HT-29 (cell line): ENCODE results near the gene ERC1. TPM values are rescaled to one million over a fixed set of nuclear protein-coding genes. Genes with fewer than 3 reads are reported as not detected.

Source experiments
- DNase-seq: peaks from one replicate; pipeline ENCODE4 v3.0.0-alpha.2; 2015; ENCODE audit warnings: low spot score
- total RNA-seq: library from RNA; depleted of rRNA; stranded (reverse); fragments of >200 nt; shearing (Covaris generic); gene quantifications from 2 replicates; pipeline ENCODE4 v1.2.3, GENCODE V29; 2014; rRNA removed

Gene ERC1
- total RNA-seq, 1 experiment from 2014 or later: 11.6 TPM

DNA sequence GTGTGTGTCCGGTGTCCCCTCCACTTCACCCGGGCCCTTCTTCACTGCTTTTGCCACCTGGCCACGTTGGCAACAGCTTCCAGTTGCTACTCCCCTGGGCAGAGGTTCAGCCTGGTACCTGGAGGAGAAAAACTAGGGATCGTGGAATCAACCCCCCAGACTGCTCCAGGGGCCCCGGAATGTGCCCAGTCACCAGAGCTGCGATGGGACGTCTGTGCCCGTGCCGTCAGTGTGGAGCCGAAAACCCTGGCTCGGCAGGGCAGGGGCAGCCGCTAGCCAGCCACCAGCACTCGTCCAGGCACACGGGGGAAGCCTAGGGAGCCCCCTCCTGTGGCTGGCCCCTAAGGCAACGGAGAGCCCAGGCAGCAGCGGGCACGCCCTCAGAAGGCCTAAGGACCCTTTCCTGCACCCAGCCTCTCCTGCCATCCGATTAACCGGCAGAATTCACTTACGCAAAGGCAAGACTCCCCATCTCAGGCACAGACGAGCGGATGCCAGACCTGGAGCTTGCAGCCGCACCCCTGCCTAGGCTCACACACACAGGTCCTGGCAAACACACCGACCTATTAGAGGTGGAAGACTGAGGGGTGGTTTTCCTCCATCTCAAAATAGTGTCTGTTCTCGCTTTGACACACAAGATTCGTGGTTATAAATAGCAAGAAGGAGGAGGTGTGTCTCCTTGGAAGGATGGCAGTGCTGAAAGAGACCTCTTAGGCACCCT lies 540.8 kb downstream of the ERC1 start:
- no peak for DNase-seq

DNA sequence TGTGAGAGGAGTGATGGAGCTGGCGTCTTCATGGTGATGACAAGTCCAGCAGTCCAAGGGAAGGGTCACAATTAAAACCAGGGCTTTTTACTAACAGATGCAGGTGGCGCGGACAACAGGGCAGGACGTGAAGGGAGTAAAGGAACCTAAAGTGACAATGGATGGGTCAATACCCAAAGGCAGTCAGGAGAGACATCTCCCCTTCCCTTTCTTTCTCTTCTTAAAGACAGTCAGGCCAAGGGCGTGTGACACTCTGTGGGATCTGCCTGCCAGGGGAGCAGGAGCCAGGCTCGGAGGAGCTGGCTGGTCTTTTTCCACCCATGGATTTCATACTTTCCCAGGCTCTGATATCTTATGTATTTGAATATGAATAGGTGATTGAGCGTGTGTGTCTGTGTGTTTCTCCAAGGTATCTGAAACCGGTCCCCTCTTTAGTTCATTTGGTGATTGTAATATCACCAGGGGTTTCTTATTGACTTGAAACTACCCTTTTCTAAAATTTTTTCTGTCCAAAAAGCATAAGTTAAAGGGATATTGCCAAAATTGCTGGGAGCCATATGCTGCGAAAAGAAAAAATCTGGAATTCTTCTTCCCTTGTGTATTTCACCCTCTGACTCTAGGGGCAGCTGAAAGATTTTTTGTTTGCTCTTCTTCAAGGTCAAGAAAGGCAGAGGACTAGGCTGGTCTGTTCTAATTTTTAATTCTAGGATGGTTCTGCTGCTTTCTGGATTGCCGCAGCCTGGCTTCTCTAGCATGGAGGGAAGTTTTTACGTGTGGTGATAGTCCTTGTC lies 541.5 kb downstream of the ERC1 start:
- no peak for DNase-seq

DNA sequence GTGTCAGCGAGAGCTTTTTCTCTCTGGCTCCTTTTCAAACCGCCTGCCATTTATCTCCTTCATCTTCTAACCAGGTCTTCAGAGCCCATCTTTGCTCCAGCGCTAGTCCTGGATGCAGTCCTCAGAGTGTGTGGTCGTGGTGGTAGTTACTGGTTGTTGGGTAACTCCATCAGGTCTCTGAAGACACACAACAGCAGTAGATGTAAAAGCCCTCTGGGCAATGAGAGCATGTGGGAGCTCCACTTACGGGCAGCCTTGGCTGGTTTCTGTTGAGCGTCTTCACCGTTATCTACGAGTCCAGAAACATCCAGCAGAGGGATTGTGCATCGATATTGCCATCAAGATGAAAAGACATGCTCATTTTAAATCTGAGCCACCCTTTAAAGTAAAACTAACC lies 542.2 kb downstream of the ERC1 start:
- DNase-seq: no peak

DNA sequence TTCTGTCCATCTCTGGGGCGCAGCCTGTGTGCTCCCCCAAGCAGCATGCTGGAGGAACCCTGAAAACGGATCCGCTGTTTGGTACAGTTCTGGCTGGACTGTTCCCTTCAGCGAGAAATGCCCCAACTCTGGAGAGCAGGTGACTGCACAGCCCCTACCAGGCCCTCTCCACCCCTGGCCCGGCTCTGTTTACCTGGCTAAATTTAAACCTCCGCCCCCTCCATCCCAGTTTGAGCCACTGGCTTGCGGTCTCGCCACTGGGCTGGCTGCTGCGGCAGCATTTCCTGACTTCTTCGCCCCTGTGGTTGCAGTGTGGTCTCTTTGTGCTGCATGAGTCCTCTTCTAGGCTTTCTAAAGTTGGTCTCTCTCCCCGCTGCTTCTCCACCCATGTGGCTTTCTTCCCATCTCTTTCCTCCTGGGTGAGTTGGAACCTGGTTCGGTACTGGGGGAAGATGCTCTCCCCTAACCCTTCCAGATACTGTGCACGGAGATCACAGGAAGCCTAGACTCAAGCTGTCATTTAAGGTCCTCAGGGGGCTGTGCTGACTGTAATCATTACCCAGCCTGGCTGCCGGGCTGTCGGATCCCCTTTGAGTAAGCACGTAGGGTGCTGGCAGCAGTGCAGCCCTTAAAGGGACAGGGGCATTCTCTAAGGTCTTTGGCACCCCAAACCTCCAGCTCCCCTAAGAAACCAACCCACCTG lies 542.7 kb downstream of the ERC1 start:
- DNase-seq: no peak

DNA sequence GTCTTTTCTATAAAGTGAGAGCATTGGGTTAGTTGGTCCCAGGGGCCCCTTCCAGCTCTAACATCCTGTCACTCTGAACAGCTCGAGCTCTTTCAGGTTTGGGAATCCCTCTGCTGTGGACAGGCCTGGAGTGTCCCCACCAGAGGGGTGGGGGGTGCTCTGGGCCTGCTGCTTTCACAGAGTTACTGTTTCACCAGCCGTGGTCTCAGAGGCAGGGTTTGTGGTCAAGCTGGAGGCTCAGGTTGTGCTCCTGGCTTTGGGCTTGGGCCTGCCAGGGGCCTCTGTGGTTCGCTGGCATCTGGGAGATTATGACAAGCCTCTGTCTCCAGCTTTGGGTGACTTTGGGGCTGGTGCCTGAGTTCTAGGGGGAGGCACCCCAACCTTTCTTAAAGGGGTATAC lies 543.7 kb downstream of the ERC1 start:
- DNase-seq: no peak

DNA sequence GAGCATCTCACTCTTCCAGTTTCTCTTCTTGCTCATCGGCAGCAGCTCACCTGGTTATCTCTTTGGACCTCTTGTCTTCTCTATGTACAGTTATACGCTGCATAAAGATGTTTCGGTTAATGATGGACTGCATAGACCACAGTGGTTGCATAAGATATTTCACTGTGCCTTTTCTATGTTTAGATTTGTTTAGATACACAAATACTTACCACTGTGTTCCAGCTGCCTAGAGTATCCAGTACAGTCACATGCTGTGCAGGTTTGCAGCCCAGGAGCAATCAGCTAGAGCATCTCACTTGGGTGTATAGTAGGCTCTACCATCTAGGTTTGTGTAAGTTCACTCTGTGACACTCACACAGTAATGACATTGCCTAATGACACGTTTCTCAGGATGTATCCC lies 545.8 kb downstream of the ERC1 start:
- no peak for DNase-seq

DNA sequence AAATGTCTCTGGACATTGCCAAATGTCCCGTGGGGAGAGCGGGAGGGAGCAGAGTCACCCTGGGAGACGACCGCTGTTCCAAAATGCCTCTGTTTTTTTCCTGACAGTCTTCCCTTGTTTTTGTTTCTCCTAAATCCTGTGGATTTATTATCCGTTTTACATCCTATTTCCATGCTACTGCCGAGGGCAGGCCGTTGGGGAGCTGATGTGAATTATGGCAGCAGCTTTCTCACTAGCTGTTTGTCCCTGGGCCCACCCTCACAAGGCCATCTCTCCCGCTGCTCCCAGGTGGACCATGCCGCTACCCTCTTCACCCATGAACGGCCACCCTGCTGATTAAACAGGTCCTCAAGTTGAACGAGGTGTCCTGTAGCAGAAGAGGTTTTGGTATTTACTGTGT lies 548.1 kb downstream of the ERC1 start:
- DNase-seq: no peak

DNA sequence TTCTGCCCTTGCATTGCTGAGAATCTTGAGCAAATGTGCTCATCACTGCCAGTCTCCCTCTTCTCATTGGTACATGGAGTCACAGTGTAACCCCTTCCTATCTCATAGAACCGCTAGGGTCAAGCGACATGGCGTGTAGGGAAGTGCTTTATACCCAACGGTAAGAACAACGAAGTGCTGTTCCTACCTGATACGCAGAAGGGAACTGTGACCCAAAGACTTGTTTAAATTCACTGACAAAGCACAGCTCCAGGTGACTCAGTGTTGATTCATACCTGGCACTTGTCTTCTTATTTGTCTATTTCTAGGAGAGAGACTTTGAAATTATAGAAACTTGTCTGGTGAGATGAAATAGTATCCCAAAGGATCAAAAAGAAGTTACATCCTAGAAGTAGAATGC lies 549.7 kb downstream of the ERC1 start:
- DNase-seq: peak; percentile 66

DNA sequence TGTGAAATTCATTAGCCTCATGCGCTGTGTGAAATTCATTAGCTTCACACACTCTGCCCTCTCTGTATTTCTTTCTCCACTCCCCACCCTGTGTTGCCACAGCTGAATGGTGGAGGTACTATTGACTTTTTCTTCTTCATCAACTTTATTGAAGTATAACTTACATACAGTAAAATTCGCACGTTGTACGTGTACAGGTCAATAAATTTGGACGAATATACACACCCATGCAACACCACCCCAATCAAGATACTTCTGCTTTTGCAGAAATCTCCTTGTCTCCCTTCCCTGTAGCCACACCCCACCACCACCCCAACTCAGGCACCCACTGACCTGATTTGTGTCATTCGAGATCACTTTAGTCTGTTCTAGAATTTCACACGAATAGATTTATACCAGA lies 551.6 kb downstream of the ERC1 start:
- no peak for DNase-seq

DNA sequence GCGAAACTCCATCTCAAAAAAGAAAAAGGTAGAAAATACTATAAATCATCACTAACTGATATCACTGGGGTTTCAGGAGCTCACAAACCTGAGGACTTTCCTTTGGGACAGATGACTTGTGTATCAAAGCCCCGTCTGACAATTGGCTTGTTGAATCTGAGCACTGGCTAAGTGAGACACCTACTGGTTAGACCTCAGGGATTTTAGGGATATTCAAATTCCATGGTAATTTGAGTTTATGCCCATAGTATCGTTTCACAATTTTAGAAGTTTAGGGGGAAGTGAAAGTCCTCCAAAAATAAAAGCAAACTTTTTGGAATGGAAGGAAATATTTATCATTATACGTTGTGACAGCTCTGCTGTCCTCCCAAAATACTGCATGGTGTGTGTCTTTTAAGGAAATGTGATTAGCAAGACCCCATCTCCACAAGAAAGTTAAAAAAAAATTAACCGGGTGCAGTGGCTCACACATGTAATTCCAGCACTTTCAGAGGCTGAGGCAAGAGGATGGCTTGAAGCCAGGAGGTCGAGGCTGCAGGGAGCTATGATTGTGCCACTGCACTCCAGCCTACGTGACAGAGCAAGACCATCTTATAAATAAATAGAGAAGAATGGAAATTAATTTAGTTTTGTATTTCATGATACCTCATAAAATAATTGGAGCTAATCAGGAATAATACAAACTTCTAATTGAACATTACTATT lies 554.1 kb downstream of the ERC1 start:
- peak; percentile 47 for DNase-seq

Other genes with a start within 250 kb of the ERC1 start
- 74.1 and 89.6 TPM in 2 replicates for gene WNK1, start 238.6 kb upstream of the ERC1 start, total RNA-seq
- gene RAD52, start 41.5 kb upstream of the ERC1 start, total RNA-seq: 1.9 and 9.1 TPM in 2 replicates